GM12878 (cell line): ENCODE measurements around the gene BFSP1. TPM values are rescaled to one million over a fixed set of nuclear protein-coding genes. Genes with fewer than 3 reads are reported as not detected.

ENCODE experiments used
- ATAC-seq: fragments of 200-7000 bp; cut with Tn5 transposase; 3 replicates; pipeline ENCODE4 v1.9.1; 2020; ENCODE audit warnings: mild to moderate bottlenecking, moderate library complexity
- BruUV-seq: library from RNA; stranded (reverse); fragments of 400-500 nt; replicated peaks from 2 replicates; lab custom pipeline; 2021; lab: Mats Ljungman, UMichigan
- CTCF ChIA-PET: fragments of 300-600 bp; sonication (Branson Sonifier 250); formaldehyde crosslinking; extraction: SDS; loops from one replicate; lab custom pipeline; 2021; ENCODE audit warnings: inconsistent platforms; lab: Yijun Ruan, JAX
- POLR2A ChIA-PET: fragments of 350-600 bp; formaldehyde crosslinking; extraction: SDS; loops from one replicate; lab custom pipeline; 2021; ENCODE audit warnings: inconsistent platforms; lab: Charles Lee
- RAD21 ChIA-PET: fragments of 300-600 bp; sonication (Branson Sonifier 250); formaldehyde crosslinking; loops from one replicate; lab custom pipeline; 2023; ENCODE audit warnings: antibody characterized with exemption; ENCODE audit not compliant: unreplicated experiment; lab: Charles Lee
- SMC1A ChIA-PET: fragments of 300-600 bp; sonication (Branson Sonifier 250); formaldehyde crosslinking; loops from one replicate; lab custom pipeline; 2023; ENCODE audit not compliant: unreplicated experiment, uncharacterized antibody; lab: Charles Lee
- DNase-seq: peaks from one replicate; pipeline ENCODE4 v3.0.0-alpha.2; 2011; ENCODE audit warnings: low read depth, low spot score
- FAIRE-seq: peaks from 3 replicates; lab custom pipeline; 2011; peaks lifted over from hg19 to GRCh38; lab: Jason Lieb, UNC
- H2AFZ ChIP-seq: 2 replicates; pipeline ENCODE4 v1.6.0; 2011; ENCODE audit warnings: low read depth, low read length, control low read depth; ENCODE audit not compliant: control insufficient read depth
- H3K27ac ChIP-seq: 2 replicates; pipeline ENCODE4 v1.5.1; 2011; ENCODE audit warnings: control low read depth; ENCODE audit not compliant: control insufficient read depth, insufficient read depth
- H3K27me3 ChIP-seq, 2 experiments: replicated peaks in 1 of 2; 2 replicates each; pipeline versions ENCODE4 v1.6.0 to v1.6.1; 2011; ENCODE audit warnings: low read length in 1 of 2; ENCODE audit not compliant: control insufficient read depth in 2 of 2, insufficient read depth in 2 of 2
- H3K36me3 ChIP-seq, 2 experiments: 2 replicates each; pipeline ENCODE4 v1.5.1; 2011; ENCODE audit warnings: low read length in 1 of 2; ENCODE audit not compliant: control insufficient read depth in 2 of 2, insufficient read depth in 2 of 2
- H3K4me1 ChIP-seq: 2 replicates; pipeline ENCODE4 v1.6.1; 2011; ENCODE audit warnings: mild to moderate bottlenecking, low read length, moderate library complexity, mixed read lengths; ENCODE audit not compliant: control insufficient read depth, insufficient read depth
- H3K4me2 ChIP-seq: 2 replicates; pipeline ENCODE4 v1.6.0; 2011; ENCODE audit warnings: control low read depth; ENCODE audit not compliant: control insufficient read depth, insufficient read depth
- H3K4me3 ChIP-seq: fragments of 200-600 bp; sonication (generic); 2 replicates; pipeline ENCODE4 v1.5.1; 2016
- H3K79me2 ChIP-seq: 2 replicates; pipeline ENCODE4 v1.6.0; 2011; ENCODE audit warnings: low read length; ENCODE audit not compliant: control insufficient read depth, insufficient read depth
- H3K9ac ChIP-seq: 2 replicates; pipeline ENCODE4 v1.8.0; 2011; ENCODE audit warnings: low read length, control low read depth, mixed read lengths; ENCODE audit not compliant: control insufficient read depth, insufficient read depth
- H3K9me3 ChIP-seq: replicated peaks from 3 replicates; pipeline ENCODE4 v1.5.1; 2011; ENCODE audit warnings: mild to moderate bottlenecking, low read length; ENCODE audit not compliant: control insufficient read depth, insufficient read depth
- H4K20me1 ChIP-seq: 2 replicates; pipeline ENCODE4 v1.6.0; 2011; ENCODE audit not compliant: control insufficient read depth, insufficient read depth
- ATF3 ChIP-seq: IDR thresholded peaks from 2 replicates; pipeline ENCODE4 v1.6.1; 2011; ENCODE audit warnings: low read depth, mild to moderate bottlenecking, low read length, moderate library complexity, borderline replicate concordance; ENCODE audit errors: extremely low read depth
- CHD2 ChIP-seq: IDR thresholded peaks from 2 replicates; pipeline ENCODE4 v1.6.1; 2011; ENCODE audit warnings: low read depth, low read length, improper control_type of control experiment, borderline replicate concordance
- CHD4 ChIP-seq: fragments of 200-600 bp; sonication (generic); IDR thresholded peaks from 2 replicates; pipeline ENCODE4 v1.6.1; 2016; ENCODE audit warnings: mild to moderate bottlenecking
- HCFC1 ChIP-seq: fragments of 150-350 bp; IDR thresholded peaks from 2 replicates; pipeline ENCODE4 v1.6.1; 2014; ENCODE audit warnings: low read length
- MTA2 ChIP-seq: fragments of 450-650 bp; IDR thresholded peaks from 2 replicates; pipeline ENCODE4 v1.6.1; 2016; ENCODE audit warnings: low read depth, mild to moderate bottlenecking, moderate library complexity
- PML ChIP-seq: IDR thresholded peaks from 2 replicates; pipeline ENCODE4 v1.6.1; 2012; ENCODE audit warnings: low read length, inconsistent platforms
- POLR2AphosphoS2 ChIP-seq: IDR thresholded peaks from 2 replicates; pipeline ENCODE4 v1.6.1; 2011; ENCODE audit warnings: low read depth, mild to moderate bottlenecking, low read length, improper control_type of control experiment, moderate library complexity
- SP1 ChIP-seq: IDR thresholded peaks from one replicate; pipeline ENCODE4 v1.6.1; 2011; ENCODE audit warnings: low read depth, low read length
- STAT3 ChIP-seq: IDR thresholded peaks from 2 replicates; pipeline ENCODE4 v1.6.1; 2011; ENCODE audit warnings: low read depth, low read length, improper control_type of control experiment
- ZNF622 ChIP-seq: fragments of 450-650 bp; IDR thresholded peaks from 2 replicates; pipeline ENCODE4 v1.6.1; 2017; ENCODE audit warnings: mild to moderate bottlenecking, inconsistent platforms
- ZSCAN29 ChIP-seq: fragments of 450-650 bp; IDR thresholded peaks from 2 replicates; pipeline ENCODE4 v1.6.1; 2017; ENCODE audit warnings: mild to moderate bottlenecking, moderate library complexity
- WGBS: methylation state at CpG from one replicate; pipeline ENCODE4 v1.1.6; 2016; ENCODE audit warnings: low lambda C conversion rate; ENCODE audit not compliant: insufficient replicate concordance, insufficient coverage; ENCODE audit errors: missing lambda C conversion rate; 5-methylcytosine and 5-hydroxymethylcytosine counted together
- in situ Hi-C: fragments of 300-500 bp; cut with MboI; formaldehyde crosslinking; loops from 9 replicates; pipeline ENCODE4 v1.14.3; 2018; ENCODE audit warnings: mixed read lengths
- intact Hi-C: fragments of 100-400 bp; cut with micrococcal nuclease; formaldehyde crosslinking; loops from one replicate; pipeline ENCODE4 v1.14.2; 2022; ENCODE audit not compliant: unreplicated experiment
- polyA plus RNA-seq, 11 experiments: library from polyadenylated mRNA; depleted of rRNA in 4 of 11; unstranded in 6 of 11; stranded (reverse) in 5 of 11; fragments of >200 nt; fragmentation: Nextera tagmentation in 4 of 11; fragmentation: Illumina TruSeq in 1 of 11; extraction: Ambion mirVana in 4 of 11; extraction: Trizol in 1 of 11; gene quantifications; 1 replicate in 1 of 11; 2 replicates in 10 of 11; pipeline versions ENCODE4 v1.2.1 to v1.2.3, GENCODE V29; 2011 to 2016; ENCODE audit warnings: inconsistent platforms in 2 of 11, missing spikeins in 2 of 11, low read depth in 1 of 11
- total RNA-seq, 4 experiments: library from RNA; depleted of rRNA in 3 of 4; stranded (reverse); fragments of >200 nt in 3 of 4; fragmentation: Illumina TruSeq in 1 of 4; extraction: Trizol in 1 of 4; gene quantifications; 2 replicates each; pipeline versions ENCODE4 v1.2.1 to v1.2.3, GENCODE V29; 2013 to 2021
- TF ChIP-seq, protein P1 (sequence below): IDR thresholded peaks from 2 replicates; pipeline ENCODE4 v1.6.1; 2012; ENCODE audit warnings: low read depth, low read length, improper control_type of control experiment
- TF ChIP-seq, protein P2 (sequence below): fragments of 450-650 bp; IDR thresholded peaks from 2 replicates; pipeline ENCODE4 v1.6.1; 2016; ENCODE audit warnings: mild to moderate bottlenecking
- TF ChIP-seq, protein P3 (sequence below): fragments of 450-650 bp; formaldehyde crosslinking; IDR thresholded peaks from 2 replicates; pipeline ENCODE4 v1.4.0; 2020; ENCODE audit warnings: mild to moderate bottlenecking, moderate library complexity

Gene BFSP1
- total and polyA plus RNA-seq, 10 of the 15 experiments (the other 5 are each of a cell fraction or from before 2014, with no cell fraction given): 0.06 to 0.22 (median 0.11) TPM; not detected in 3

DNA sequence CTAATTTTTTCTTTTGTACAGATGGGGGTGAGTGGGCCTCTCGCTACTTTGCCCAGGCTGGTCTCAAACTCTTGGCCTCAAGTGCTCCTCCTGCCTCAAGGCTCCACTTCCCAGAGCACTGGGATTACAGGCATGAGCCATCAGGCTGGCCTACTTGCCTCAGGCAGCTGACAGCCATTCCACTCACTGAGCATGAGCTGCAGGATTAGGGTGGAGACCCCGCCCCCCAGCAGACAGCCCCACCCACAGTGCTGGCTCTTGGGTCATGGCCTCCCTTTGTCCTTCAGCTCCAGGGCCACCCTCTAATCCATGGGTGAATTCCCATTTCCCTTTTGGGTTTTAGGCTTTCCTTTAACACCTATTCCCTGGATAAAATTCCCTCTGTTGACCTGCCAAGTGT lies 82.1 kb downstream of the BFSP1 start:
- H3K4me1 ChIP-seq: no peaks in the 10 kb centered on the region
- ATAC-seq (no peak), DNase-seq (no peak), FAIRE-seq (no peak)
- TF ChIP-seq CHD4 (no peak), MTA2 (no peak), ZSCAN29 (no peak), HCFC1 (no peak), STAT3 (no peak), ZNF622 (no peak)
- TF ChIP-seq, protein P1, sequence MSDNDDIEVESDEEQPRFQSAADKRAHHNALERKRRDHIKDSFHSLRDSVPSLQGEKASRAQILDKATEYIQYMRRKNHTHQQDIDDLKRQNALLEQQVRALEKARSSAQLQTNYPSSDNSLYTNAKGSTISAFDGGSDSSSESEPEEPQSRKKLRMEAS: no peak
- H3K4me3 ChIP-seq: no peak overlapping the region
- in situ Hi-C loops: no loop called here
- H3K4me2 ChIP-seq: no peak overlapping the region
- 36% methylated on average over 2 of the region's 2 CpGs for WGBS
- SMC1A ChIA-PET: no interaction called here
- no peak overlapping the region for H2AFZ ChIP-seq
- no TSS peak for BruUV-seq
- peaks cover 0 to 6% of the 10 kb centered on the region in 2 experiments; a peak in 1 of 4 replicates for H3K27me3 ChIP-seq
- no peaks in the 10 kb centered on the region for H3K36me3 ChIP-seq
- no peak overlapping the region for H3K9ac ChIP-seq
- POLR2A ChIA-PET: no interaction called here
- intact Hi-C loops: no loop called here
- H3K9me3 ChIP-seq: no peaks in the 10 kb centered on the region
- H3K27ac ChIP-seq: no peak overlapping the region
- no peaks in the 10 kb centered on the region for H4K20me1 ChIP-seq
- H3K79me2 ChIP-seq: no peaks in the 10 kb centered on the region
- CTCF ChIA-PET: interaction anchor here (0.6 to 1.6 kb wide), 2 partner anchors 16 to 28 kb away, joined by 3 to 4 read pairs; no protein-coding TSS in a partner anchor
- RAD21 ChIA-PET: no interaction called here

DNA sequence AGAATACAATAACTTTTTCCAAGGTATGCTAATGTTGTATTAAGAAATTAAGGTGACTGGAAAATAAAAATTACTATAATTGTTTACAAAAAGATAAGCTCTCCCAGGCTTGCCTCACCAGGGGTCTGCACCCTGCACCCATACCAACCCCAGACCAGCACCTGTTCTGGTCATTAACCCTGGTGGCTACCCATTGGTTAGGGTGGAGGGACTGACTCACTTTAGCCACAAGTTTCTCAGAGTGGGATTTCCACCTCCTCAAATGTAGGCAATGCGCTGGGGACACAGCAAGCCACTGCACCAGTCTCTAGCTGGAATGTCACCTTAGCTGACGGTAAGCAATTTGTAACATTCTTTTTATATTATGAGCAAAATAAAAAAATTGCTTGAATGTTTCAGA lies 83.1 kb downstream of the BFSP1 start:
- no peak overlapping the region for H3K27ac ChIP-seq
- RAD21 ChIA-PET: no interaction called here
- no peaks in the 10 kb centered on the region for H3K9me3 ChIP-seq
- FAIRE-seq (no peak), ATAC-seq (no peak), DNase-seq (no peak)
- POLR2A ChIA-PET: no interaction called here
- H3K4me3 ChIP-seq: no peak overlapping the region
- BruUV-seq: no TSS peak
- H3K4me2 ChIP-seq: no peak overlapping the region
- H2AFZ ChIP-seq: no peak overlapping the region
- WGBS: 50% methylated on average over 2 of the region's 2 CpGs
- no peaks in the 10 kb centered on the region for H4K20me1 ChIP-seq
- intact Hi-C loops (no loop called here), in situ Hi-C loops (no loop called here)
- H3K36me3 ChIP-seq: no peaks in the 10 kb centered on the region
- H3K79me2 ChIP-seq: no peaks in the 10 kb centered on the region
- no peaks in the 10 kb centered on the region for H3K4me1 ChIP-seq
- SMC1A ChIA-PET: no interaction called here
- H3K9ac ChIP-seq: no peak overlapping the region
- CTCF ChIA-PET: interaction anchor here (1.6 to 2.5 kb wide), 2 partner anchors 15 to 18 kb away, joined by 4 to 5 read pairs; no protein-coding TSS in a partner anchor
- H3K27me3 ChIP-seq: peaks cover 0 to 6% of the 10 kb centered on the region in 2 experiments; a peak in 1 of 4 replicates
- no peak for TF ChIP-seq CHD2
- TF ChIP-seq POLR2AphosphoS2: no peak
- TF ChIP-seq PML: no peak
- TF ChIP-seq, protein P2, sequence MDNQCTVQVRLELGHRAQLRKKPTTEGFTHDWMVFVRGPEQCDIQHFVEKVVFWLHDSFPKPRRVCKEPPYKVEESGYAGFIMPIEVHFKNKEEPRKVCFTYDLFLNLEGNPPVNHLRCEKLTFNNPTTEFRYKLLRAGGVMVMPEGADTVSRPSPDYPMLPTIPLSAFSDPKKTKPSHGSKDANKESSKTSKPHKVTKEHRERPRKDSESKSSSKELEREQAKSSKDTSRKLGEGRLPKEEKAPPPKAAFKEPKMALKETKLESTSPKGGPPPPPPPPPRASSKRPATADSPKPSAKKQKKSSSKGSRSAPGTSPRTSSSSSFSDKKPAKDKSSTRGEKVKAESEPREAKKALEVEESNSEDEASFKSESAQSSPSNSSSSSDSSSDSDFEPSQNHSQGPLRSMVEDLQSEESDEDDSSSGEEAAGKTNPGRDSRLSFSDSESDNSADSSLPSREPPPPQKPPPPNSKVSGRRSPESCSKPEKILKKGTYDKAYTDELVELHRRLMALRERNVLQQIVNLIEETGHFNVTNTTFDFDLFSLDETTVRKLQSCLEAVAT: no peak
- TF ChIP-seq, protein P3, sequence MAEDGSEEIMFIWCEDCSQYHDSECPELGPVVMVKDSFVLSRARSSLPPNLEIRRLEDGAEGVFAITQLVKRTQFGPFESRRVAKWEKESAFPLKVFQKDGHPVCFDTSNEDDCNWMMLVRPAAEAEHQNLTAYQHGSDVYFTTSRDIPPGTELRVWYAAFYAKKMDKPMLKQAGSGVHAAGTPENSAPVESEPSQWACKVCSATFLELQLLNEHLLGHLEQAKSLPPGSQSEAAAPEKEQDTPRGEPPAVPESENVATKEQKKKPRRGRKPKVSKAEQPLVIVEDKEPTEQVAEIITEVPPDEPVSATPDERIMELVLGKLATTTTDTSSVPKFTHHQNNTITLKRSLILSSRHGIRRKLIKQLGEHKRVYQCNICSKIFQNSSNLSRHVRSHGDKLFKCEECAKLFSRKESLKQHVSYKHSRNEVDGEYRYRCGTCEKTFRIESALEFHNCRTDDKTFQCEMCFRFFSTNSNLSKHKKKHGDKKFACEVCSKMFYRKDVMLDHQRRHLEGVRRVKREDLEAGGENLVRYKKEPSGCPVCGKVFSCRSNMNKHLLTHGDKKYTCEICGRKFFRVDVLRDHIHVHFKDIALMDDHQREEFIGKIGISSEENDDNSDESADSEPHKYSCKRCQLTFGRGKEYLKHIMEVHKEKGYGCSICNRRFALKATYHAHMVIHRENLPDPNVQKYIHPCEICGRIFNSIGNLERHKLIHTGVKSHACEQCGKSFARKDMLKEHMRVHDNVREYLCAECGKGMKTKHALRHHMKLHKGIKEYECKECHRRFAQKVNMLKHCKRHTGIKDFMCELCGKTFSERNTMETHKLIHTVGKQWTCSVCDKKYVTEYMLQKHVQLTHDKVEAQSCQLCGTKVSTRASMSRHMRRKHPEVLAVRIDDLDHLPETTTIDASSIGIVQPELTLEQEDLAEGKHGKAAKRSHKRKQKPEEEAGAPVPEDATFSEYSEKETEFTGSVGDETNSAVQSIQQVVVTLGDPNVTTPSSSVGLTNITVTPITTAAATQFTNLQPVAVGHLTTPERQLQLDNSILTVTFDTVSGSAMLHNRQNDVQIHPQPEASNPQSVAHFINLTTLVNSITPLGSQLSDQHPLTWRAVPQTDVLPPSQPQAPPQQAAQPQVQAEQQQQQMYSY (CRISPR knock-in tag): no peak
- no peak for TF ChIP-seq SP1
- no peak for TF ChIP-seq ATF3
